OCI-LY7 (cell line): Measurements from ENCODE around the gene GOLGA7B. TPM values are rescaled to one million over a fixed set of nuclear protein-coding genes. Genes with fewer than 3 reads are reported as not detected.

Experiments used
- BruUV-seq: library from RNA; stranded (reverse); fragments of 400-500 nt; replicated peaks from 2 replicates; lab custom pipeline; 2021; lab: Mats Ljungman, UMichigan
- CTCF ChIA-PET: fragments of 300-600 bp; sonication (Branson Sonifier 250); formaldehyde crosslinking; loops from one replicate; lab custom pipeline; 2022; ENCODE audit warnings: antibody characterized with exemption; ENCODE audit not compliant: unreplicated experiment; lab: Charles Lee
- POLR2A ChIA-PET: fragments of 300-600 bp; sonication (Branson Sonifier 250); formaldehyde crosslinking; loops from one replicate; lab custom pipeline; 2022; ENCODE audit warnings: antibody characterized with exemption; lab: Charles Lee
- DNase-seq: peaks from one replicate; pipeline ENCODE4 v3.0.0-alpha.2; 2015; ENCODE audit warnings: low spot score
- H2AFZ ChIP-seq: fragments of 200-600 bp; sonication (generic), shearing (Covaris generic); 2 replicates; pipeline ENCODE4 v1.6.1; 2014; ENCODE audit warnings: mild to moderate bottlenecking, antibody characterized with exemption, low read length, moderate library complexity
- H3K27ac ChIP-seq: fragments of 200-600 bp; sonication (generic); 2 replicates; pipeline ENCODE4 v1.5.1; 2014; ENCODE audit warnings: mixed run types, low read depth, mild to moderate bottlenecking, moderate library complexity, low read length, inconsistent platforms; ENCODE audit not compliant: poor library complexity, severe bottlenecking
- H3K36me3 ChIP-seq: fragments of 200-600 bp; sonication (generic); 2 replicates; pipeline ENCODE4 v1.6.1; 2014; ENCODE audit warnings: mild to moderate bottlenecking, antibody characterized with exemption, low read length, moderate library complexity, mixed read lengths; ENCODE audit not compliant: insufficient read depth
- H3K4me1 ChIP-seq: fragments of 200-600 bp; sonication (generic); 2 replicates; pipeline ENCODE4 v1.5.1; 2014; ENCODE audit warnings: mild to moderate bottlenecking, low read length; ENCODE audit not compliant: insufficient read depth, poor library complexity, severe bottlenecking
- H3K4me2 ChIP-seq: fragments of 200-600 bp; sonication (generic); 2 replicates; pipeline ENCODE4 v1.6.1; 2014; ENCODE audit warnings: mild to moderate bottlenecking, low read length
- H3K4me3 ChIP-seq: fragments of 200-600 bp; sonication (generic); 2 replicates; pipeline ENCODE4 v1.5.1; 2014; ENCODE audit warnings: mild to moderate bottlenecking, low read depth, low read length; ENCODE audit not compliant: poor library complexity, severe bottlenecking
- H3K79me2 ChIP-seq: fragments of 200-600 bp; sonication (generic); 2 replicates; pipeline ENCODE4 v1.6.1; 2016; ENCODE audit warnings: low read depth, mild to moderate bottlenecking, low read length, moderate library complexity, mixed read lengths; ENCODE audit not compliant: insufficient read depth
- H3K9me2 ChIP-seq: fragments of 200-600 bp; sonication (generic); 2 replicates; pipeline ENCODE4 v1.6.1; 2016; ENCODE audit warnings: mild to moderate bottlenecking, low read length, mixed read lengths; ENCODE audit not compliant: insufficient read depth
- H3K9me3 ChIP-seq: fragments of 200-600 bp; sonication (generic); 2 replicates; pipeline ENCODE4 v1.6.1; 2014; ENCODE audit warnings: mild to moderate bottlenecking, mixed run types, low read length, mixed read lengths
- H4K20me1 ChIP-seq: fragments of 200-600 bp; sonication (generic); 2 replicates; pipeline ENCODE4 v1.6.1; 2014; ENCODE audit warnings: mild to moderate bottlenecking, antibody characterized with exemption, low read length, moderate library complexity, mixed read lengths; ENCODE audit not compliant: insufficient read depth
- CTCF ChIP-seq: fragments of 200-600 bp; sonication (generic); conservative IDR thresholded peaks from 2 replicates; pipeline ENCODE4 v1.5.1; 2014; ENCODE audit warnings: mild to moderate bottlenecking, antibody characterized with exemption, low read length, moderate library complexity, mixed read lengths
- EZH2phosphoT487 ChIP-seq: fragments of 200-600 bp; sonication (generic); IDR thresholded peaks from 2 replicates; pipeline ENCODE4 v1.6.1; 2018; ENCODE audit warnings: low read depth, borderline replicate concordance, mild to moderate bottlenecking, mixed run types, antibody characterized with exemption, low read length, moderate library complexity, mixed read lengths
- intact Hi-C: fragments of 100-400 bp; cut with micrococcal nuclease; formaldehyde crosslinking; loops from one replicate; pipeline ENCODE4 v1.10.0; 2022; ENCODE audit not compliant: unreplicated experiment
- total RNA-seq, 2 experiments: library from RNA; depleted of rRNA in 1 of 2; stranded (reverse); fragments of >200 nt in 1 of 2; shearing (Covaris generic) in 1 of 2; gene quantifications; 2 replicates each; pipeline ENCODE4 v1.2.3, GENCODE V29; 2014 to 2022

GOLGA7B gene
- total RNA-seq, 2 experiments from 2014 or later: 0.08 to 0.09 TPM

GRCh38 chr10:97907830-97908229 is 58.2 kb downstream of the GOLGA7B start:
- no peaks in the 10 kb centered on the region for H3K36me3 ChIP-seq
- no peaks in the 10 kb centered on the region for H3K79me2 ChIP-seq
- ChIA-PET CTCF (no interaction called here), POLR2A (interaction anchor here (1.2 kb wide), 1 partner anchor 347 kb away, joined by 3 read pairs; no protein-coding TSS in a partner anchor)
- no peak overlapping the region for H3K4me3 ChIP-seq
- H3K27ac ChIP-seq: no peak overlapping the region
- H3K9me2 ChIP-seq: no peaks in the 10 kb centered on the region
- intact Hi-C loops: no loop called here
- H3K9me3 ChIP-seq: no peaks in the 10 kb centered on the region
- no peak overlapping the region for H3K4me2 ChIP-seq
- no TSS peak for BruUV-seq
- no peaks in the 10 kb centered on the region for H3K4me1 ChIP-seq
- H2AFZ ChIP-seq: no peak overlapping the region
- TF ChIP-seq CTCF (no peak), EZH2phosphoT487 (no peak)
- H4K20me1 ChIP-seq: no peaks in the 10 kb centered on the region
- DNase-seq: no peak

- ChIA-PET CTCF (no interaction called here), POLR2A (interaction anchor here (0.5 to 0.6 kb wide), 2 partner anchors 171 to 720 kb away, joined by 5 to 9 read pairs; no protein-coding TSS in a partner anchor)
- TF ChIP-seq CTCF (no peak), EZH2phosphoT487 (no peak)
- Histone ChIP-seq H3K4me2 (no peak overlapping the region), H3K27ac (no peak overlapping the region), H3K4me1 (no peaks in the 10 kb centered on the region), H4K20me1 (no peaks in the 10 kb centered on the region), H3K9me2 (no peaks in the 10 kb centered on the region), H2AFZ (no peak overlapping the region), H3K79me2 (no peaks in the 10 kb centered on the region), H3K36me3 (no peaks in the 10 kb centered on the region), H3K4me3 (no peak overlapping the region), H3K9me3 (no peaks in the 10 kb centered on the region)
- intact Hi-C loops: loop anchor here (5.0 to 10.0 kb wide), 5 partner anchors 117 to 752 kb away; no protein-coding TSS in a partner anchor
- BruUV-seq: no TSS peak
- DNase-seq: no peak
Measured at GRCh38 chr10:97910661-97911060, 61.0 kb downstream of the GOLGA7B start.

GRCh38 chr10:97911217-97911616 is 61.6 kb downstream of the GOLGA7B start:
- H3K79me2 ChIP-seq: no peaks in the 10 kb centered on the region
- no peaks in the 10 kb centered on the region for H3K4me1 ChIP-seq
- H3K9me2 ChIP-seq: no peaks in the 10 kb centered on the region
- BruUV-seq: no TSS peak
- no peaks in the 10 kb centered on the region for H3K36me3 ChIP-seq
- no peak overlapping the region for H3K27ac ChIP-seq
- no peak overlapping the region for H3K4me3 ChIP-seq
- H3K4me2 ChIP-seq: no peak overlapping the region
- no peaks in the 10 kb centered on the region for H4K20me1 ChIP-seq
- TF ChIP-seq CTCF (no peak), EZH2phosphoT487 (no peak)
- ChIA-PET POLR2A (interaction anchor here (0.6 kb wide), 1 partner anchor 1525 kb away, joined by 3 read pairs; no protein-coding TSS in a partner anchor), CTCF (no interaction called here)
- DNase-seq: no peak
- H2AFZ ChIP-seq: no peak overlapping the region
- H3K9me3 ChIP-seq: no peaks in the 10 kb centered on the region
- intact Hi-C loops: loop anchor here (5.0 to 10.0 kb wide), 5 partner anchors 116 to 751 kb away; no protein-coding TSS in a partner anchor
